Ascending aorta (tissue), 2 donors: ENCODE results near the gene LRCH1. TPM values are rescaled to one million over a fixed set of nuclear protein-coding genes. Genes with fewer than 3 reads are reported as not detected.
"Not testable (repeated sequence)": the region's sequence is repeated elsewhere in the genome, so short reads cannot be mapped to it uniquely, and the experiment has no call there.

Source experiments
- DNase-seq, 2 donors: peaks; one replicate each; pipeline ENCODE4 v3.0.0-alpha.2; 2019; ENCODE audit warnings: low spot score in 2 of 2
- H3K27ac ChIP-seq, 2 donors: fragments of 200-600 bp; sonication (generic); one replicate each; pipeline ENCODE4 v1.5.1; 2016 to 2017; ENCODE audit warnings: mild to moderate bottlenecking in 1 of 2
- H3K27me3 ChIP-seq: fragments of 200-600 bp; sonication (generic); one replicate; pipeline ENCODE4 v1.5.1; 2017
- H3K36me3 ChIP-seq, 2 donors: fragments of 200-600 bp; sonication (generic); one replicate each; pipeline ENCODE4 v1.5.1; 2016
- H3K4me1 ChIP-seq, 2 donors: fragments of 200-600 bp; sonication (generic); one replicate each; pipeline ENCODE4 v1.5.1; 2016 to 2017; ENCODE audit warnings: mild to moderate bottlenecking in 1 of 2
- H3K4me3 ChIP-seq, 2 donors: fragments of 200-600 bp; sonication (generic); one replicate each; pipeline ENCODE4 v1.5.1; 2016 to 2017; ENCODE audit warnings: mild to moderate bottlenecking in 1 of 2
- H3K9me3 ChIP-seq, 2 donors: fragments of 200-600 bp; sonication (generic); one replicate each; pipeline ENCODE4 v1.5.1; 2016
- CTCF ChIP-seq, 3 experiments: fragments of 200-600 bp in 2 of 3; fragments of 450-650 bp in 1 of 3; sonication (generic) in 2 of 3; IDR thresholded peaks; one replicate each; pipeline ENCODE4 v1.5.1; 2016 to 2019; ENCODE audit warnings: antibody characterized with exemption in 3 of 3, mild to moderate bottlenecking in 1 of 3, moderate library complexity in 1 of 3
- intact Hi-C: fragments of 100-400 bp; cut with DNase I; formaldehyde crosslinking; loops from one replicate; pipeline ENCODE4 v1.15.1; 2023
- total RNA-seq: library from RNA; depleted of rRNA; stranded (reverse); fragments of >200 nt; gene quantifications from one replicate; pipeline ENCODE4 v1.1.0, GENCODE V29; 2016

The LRCH1 gene
- total RNA-seq, 1 donor from 2014 or later, result 45.4 TPM

GRCh38 chr13:46761866-46762265 is 208.9 kb downstream of the LRCH1 start:
- H3K27ac ChIP-seq, result no peak overlapping the region

GRCh38 chr13:46769925-46770324 is 217.0 kb downstream of the LRCH1 start:
- DNase-seq, intact Hi-C loops, H3K9me3 ChIP-seq, H3K27ac ChIP-seq, H3K27me3 ChIP-seq, H3K4me3 ChIP-seq: not testable (repeated sequence)
- H3K4me1 ChIP-seq, result peaks cover 0 to 30% of the 10 kb centered on the region in 2 donors
- H3K36me3 ChIP-seq, result peaks cover 0 to 39% of the 10 kb centered on the region in 2 donors

More at GRCh38 chr13:46761866-46762265, 208.9 kb downstream of the LRCH1 start:
- DNase-seq, result no peak
- no peak overlapping the region for H3K4me3 ChIP-seq
- no peaks in the 10 kb centered on the region for H3K9me3 ChIP-seq
- H3K36me3 ChIP-seq, result no peaks in the 10 kb centered on the region
- TF ChIP-seq CTCF (IDR thresholded peaks at IDR 0.05), result no peak
- no peaks in the 10 kb centered on the region for H3K27me3 ChIP-seq
- peaks cover 7 to 28% of the 10 kb centered on the region in 2 donors for H3K4me1 ChIP-seq
- intact Hi-C loops, result loop anchor here (5.0 kb wide), 3 partner anchors 35 to 1010 kb away; partner anchors contain the start of gene ESD

GRCh38 chr13:46771693-46772092 is 218.7 kb downstream of the LRCH1 start:
- Histone ChIP-seq H3K36me3 (peaks cover 0 to 43% of the 10 kb centered on the region in 2 donors), H3K4me1 (peaks cover 0 to 31% of the 10 kb centered on the region in 2 donors)

GRCh38 chr13:46773541-46773940 is 220.6 kb downstream of the LRCH1 start:
- no peak overlapping the region for H3K4me3 ChIP-seq
- H3K36me3 ChIP-seq, result peaks cover 0 to 48% of the 10 kb centered on the region in 2 donors
- peak overlapping the region; percentile 63 to 84 for H3K27ac ChIP-seq
- intact Hi-C loops, result no loop called here
- H3K27me3 ChIP-seq, result no peaks in the 10 kb centered on the region
- H3K4me1 ChIP-seq, result peaks cover 0 to 44% of the 10 kb centered on the region in 2 donors
- no peak for TF ChIP-seq CTCF (IDR thresholded peaks at IDR 0.05)
- no peak for DNase-seq
- no peaks in the 10 kb centered on the region for H3K9me3 ChIP-seq

More at GRCh38 chr13:46771693-46772092, 218.7 kb downstream of the LRCH1 start:
- Histone ChIP-seq H3K27me3 (no peaks in the 10 kb centered on the region), H3K4me3 (no peak overlapping the region), H3K9me3 (no peaks in the 10 kb centered on the region), H3K27ac (no peak overlapping the region)
- intact Hi-C loops, result no loop called here
- DNase-seq, result no peak
- TF ChIP-seq CTCF (IDR thresholded peaks at IDR 0.05), result no peak

GRCh38 chr13:46775385-46776107 is 222.6 kb downstream of the LRCH1 start:
- Histone ChIP-seq H3K4me3 (peak overlapping the region in 1 of 2 donors; percentile 20), H3K4me1 (peaks cover 0 to 53% of the 10 kb centered on the region in 2 donors), H3K9me3 (no peaks in the 10 kb centered on the region), H3K36me3 (peaks cover 5 to 45% of the 10 kb centered on the region in 2 donors), H3K27me3 (no peaks in the 10 kb centered on the region), H3K27ac (peak overlapping the region; percentile 63 to 84)
- TF ChIP-seq CTCF (IDR thresholded peaks at IDR 0.05), result no peak
- DNase-seq, result no peak
- intact Hi-C loops, result loop anchor here (2.0 kb wide), 1 partner anchor 21 kb away; the partner anchor contains the start of gene ESD

GRCh38 chr13:46778095-46778494 is 225.1 kb downstream of the LRCH1 start:
- Histone ChIP-seq H3K4me3 (no peak overlapping the region), H3K36me3 (peaks cover 14 to 37% of the 10 kb centered on the region in 2 donors), H3K27ac (peak overlapping the region; percentile 63 to 84), H3K27me3 (no peaks in the 10 kb centered on the region), H3K9me3 (no peaks in the 10 kb centered on the region), H3K4me1 (peaks cover 0 to 52% of the 10 kb centered on the region in 2 donors)
- no peak for TF ChIP-seq CTCF (IDR thresholded peaks at IDR 0.05)
- no peak for DNase-seq
- intact Hi-C loops, result no loop called here
